SIG-M5 treated with dmso at 0.1 percent for 504 hours (cell line): ENCODE measurements around the gene COA5.

Source experiments
- DNase-seq: peaks from one replicate; lab custom pipeline; 2025; ENCODE audit not compliant: unreplicated experiment; lab: John Stamatoyannopoulos, UW

Gene COA5

DNA sequence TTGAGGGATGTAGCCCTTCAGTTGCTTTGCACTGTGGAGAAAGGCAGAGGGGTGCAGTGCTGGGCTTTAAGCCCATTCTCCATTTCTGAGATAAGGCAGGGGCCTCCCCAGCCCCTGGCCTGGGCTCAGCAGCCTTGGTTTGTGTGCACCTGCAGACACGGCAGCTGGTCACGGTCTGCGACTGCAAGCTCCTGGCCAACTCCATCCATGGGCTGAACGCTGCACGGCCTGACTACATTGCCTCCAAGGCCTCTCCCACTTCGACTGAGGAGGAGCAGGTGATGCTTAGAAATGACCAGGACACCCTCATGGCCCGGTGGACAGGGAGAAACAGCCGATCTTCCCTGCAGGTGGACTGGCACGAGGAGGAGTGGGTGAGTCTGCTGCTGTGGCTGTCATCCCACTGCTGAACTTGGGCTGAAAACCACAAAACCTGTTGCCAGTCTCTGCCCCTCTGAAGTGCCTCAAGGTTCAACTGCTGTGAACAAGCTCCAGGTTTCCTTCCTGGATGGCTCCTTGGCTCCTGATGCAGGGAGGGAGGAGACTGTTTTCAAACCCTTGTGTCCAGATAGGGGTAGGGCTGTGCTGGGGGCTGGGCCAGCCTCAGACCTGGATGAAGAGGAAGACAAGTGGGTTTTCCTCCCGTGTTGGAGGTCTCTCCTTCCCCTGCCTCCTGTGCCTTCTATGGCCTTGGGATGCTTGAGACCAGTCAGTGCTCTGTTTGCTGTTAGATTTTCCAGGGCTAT lies 54.0 kb downstream of the COA5 start:
- no peak for DNase-seq

DNA sequence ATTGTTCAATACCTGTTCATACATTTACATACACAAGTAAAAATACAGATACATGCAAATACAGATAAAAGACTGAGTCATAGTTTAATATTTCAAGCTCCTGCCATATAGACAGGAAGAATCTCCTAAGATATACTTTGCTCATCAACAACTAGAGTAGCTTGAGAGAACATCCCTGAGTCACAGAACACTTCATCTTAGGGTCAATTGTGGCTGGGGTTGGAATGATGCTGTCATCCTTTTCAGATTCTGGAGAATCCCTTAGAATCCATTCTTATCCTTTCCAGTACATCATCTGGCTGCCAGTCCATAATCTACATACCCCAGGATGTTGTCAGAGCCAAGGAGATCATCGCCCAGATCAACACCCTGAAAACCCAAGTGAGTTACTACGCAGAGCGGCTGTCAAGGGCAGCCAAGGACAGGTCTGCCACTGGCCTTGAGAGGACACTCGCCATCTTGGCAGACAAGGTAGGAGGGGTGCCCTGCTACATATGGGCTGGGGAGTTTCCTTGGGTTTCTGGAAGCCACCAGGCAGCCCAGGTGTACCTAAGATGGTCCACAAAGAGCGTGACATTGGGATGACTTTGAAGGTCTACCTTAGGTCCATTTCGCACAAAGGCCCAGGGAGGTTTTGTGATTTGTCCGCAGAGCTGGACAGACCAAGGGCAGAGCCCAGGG lies 55.7 kb downstream of the COA5 start:
- no peak for DNase-seq

DNA sequence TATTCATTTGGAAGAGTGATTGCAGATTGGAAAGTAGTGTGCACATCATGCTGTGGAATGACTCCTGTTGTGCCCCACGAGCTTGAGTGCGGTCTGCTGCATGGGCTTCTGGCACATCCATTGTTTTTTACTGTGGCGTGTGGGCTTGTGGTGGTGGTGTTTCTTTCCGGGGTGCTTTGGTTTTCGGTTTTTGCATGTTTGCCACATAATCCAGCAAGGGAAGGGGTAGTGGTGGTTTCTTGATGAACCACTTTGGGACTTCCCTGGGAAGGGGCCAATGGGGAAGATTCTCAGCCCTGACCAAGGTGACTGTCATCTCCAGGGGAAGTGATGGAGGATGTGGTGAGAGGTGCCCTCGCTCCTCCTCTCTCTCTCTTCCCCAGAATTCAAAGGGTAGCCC lies 57.0 kb downstream of the COA5 start:
- DNase-seq, result no peak

DNA sequence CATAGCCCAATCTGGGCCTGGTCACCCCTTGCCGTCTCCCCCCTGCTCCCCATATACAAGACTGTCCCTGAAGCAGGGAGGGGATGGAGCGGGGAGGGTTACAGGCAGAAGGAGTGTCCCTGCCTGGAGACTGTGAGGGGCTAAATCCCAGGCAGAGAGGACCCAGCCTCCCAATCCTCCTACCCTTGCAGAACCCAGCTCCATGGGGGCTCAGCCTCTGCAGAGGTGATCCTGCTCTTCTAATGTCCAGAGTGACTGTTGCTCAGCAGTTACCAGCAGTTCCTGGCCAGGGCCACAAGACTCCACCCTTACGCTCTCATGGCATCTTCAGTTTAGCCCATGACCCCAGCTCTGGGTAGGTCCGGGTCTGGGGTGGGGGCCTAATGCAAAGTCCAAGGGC lies 58.1 kb downstream of the COA5 start:
- DNase-seq, result no peak
